Muscle layer of duodenum (tissue), 2 donors: ENCODE measurements around the gene PHPT1.
A peak's percentile ranks its signal among the peaks of the same experiment; 100 is the strongest.

Experiments
- H3K27ac ChIP-seq: one replicate; pipeline ENCODE4 v1.7.0; 2013; ENCODE audit warnings: mild to moderate bottlenecking, low read length
- H3K27me3 ChIP-seq: one replicate; pipeline ENCODE4 v1.7.0; 2013; ENCODE audit warnings: low read depth, mild to moderate bottlenecking, control low read depth, low read length
- H3K36me3 ChIP-seq, 2 donors: one replicate each; pipeline ENCODE4 v1.7.0; 2013; ENCODE audit warnings: low read length in 2 of 2, control low read depth in 1 of 2, mild to moderate bottlenecking in 1 of 2; ENCODE audit not compliant: insufficient read depth in 2 of 2, control insufficient read depth in 1 of 2
- H3K4me1 ChIP-seq, 2 donors: one replicate each; pipeline ENCODE4 v1.7.0; 2013; ENCODE audit warnings: low read length in 2 of 2, mild to moderate bottlenecking in 2 of 2, control low read depth in 1 of 2, moderate library complexity in 1 of 2; ENCODE audit not compliant: insufficient read depth in 2 of 2, control insufficient read depth in 1 of 2
- H3K4me3 ChIP-seq, 2 donors: one replicate each; pipeline ENCODE4 v1.7.0; 2013; ENCODE audit warnings: low read length in 2 of 2, low read depth in 1 of 2, mild to moderate bottlenecking in 1 of 2
- H3K9me3 ChIP-seq, 2 donors: one replicate each; pipeline ENCODE4 v1.7.0; 2013; ENCODE audit warnings: low read length in 2 of 2, control low read depth in 1 of 2, mild to moderate bottlenecking in 1 of 2; ENCODE audit not compliant: control insufficient read depth in 1 of 2
- donor health status: healthy.

PHPT1 gene

GRCh38 chr9:136854113-136854841 lies 5.1 kb downstream of the PHPT1 start:
- Histone ChIP-seq H3K9me3 (no peaks in the 10 kb centered on the region), H3K4me3 (no peak overlapping the region), H3K4me1 (peaks cover 6 to 22% of the 10 kb centered on the region in 2 donors), H3K36me3 (peaks cover 0 to 9% of the 10 kb centered on the region in 2 donors), H3K27ac (no peak overlapping the region), H3K27me3 (no peaks in the 10 kb centered on the region)

GRCh38 chr9:136854842-136855460 lies 5.7 kb downstream of the PHPT1 start:
- Histone ChIP-seq H3K36me3 (peaks cover 0 to 9% of the 10 kb centered on the region in 2 donors), H3K4me3 (no peak overlapping the region), H3K9me3 (no peaks in the 10 kb centered on the region), H3K27ac (no peak overlapping the region), H3K4me1 (peaks cover 6 to 21% of the 10 kb centered on the region in 2 donors), H3K27me3 (no peaks in the 10 kb centered on the region)

- no peak overlapping the region for H3K27ac ChIP-seq
- peaks cover 0 to 9% of the 10 kb centered on the region in 2 donors for H3K36me3 ChIP-seq
- peaks cover 0 to 15% of the 10 kb centered on the region in 2 donors for H3K4me1 ChIP-seq
- H3K9me3 ChIP-seq: no peaks in the 10 kb centered on the region
- no peaks in the 10 kb centered on the region for H3K27me3 ChIP-seq
- H3K4me3 ChIP-seq: no peak overlapping the region
These were observed 6.4 kb downstream of the PHPT1 start for GRCh38 chr9:136855461-136856078.

- H3K36me3 ChIP-seq: peaks cover 0 to 9% of the 10 kb centered on the region in 2 donors
- H3K27ac ChIP-seq: no peak overlapping the region
- peaks cover 0 to 10% of the 10 kb centered on the region in 2 donors for H3K4me1 ChIP-seq
These were observed 6.9 kb downstream of the PHPT1 start for GRCh38 chr9:136856079-136856476.

GRCh38 chr9:136856541-136857141 lies 7.4 kb downstream of the PHPT1 start:
- H3K36me3 ChIP-seq: peaks cover 0 to 10% of the 10 kb centered on the region in 2 donors
- no peak overlapping the region for H3K4me3 ChIP-seq
- H3K27me3 ChIP-seq: no peaks in the 10 kb centered on the region
- H3K4me1 ChIP-seq: peaks cover 0 to 8% of the 10 kb centered on the region in 2 donors
- H3K27ac ChIP-seq: no peak overlapping the region
- no peaks in the 10 kb centered on the region for H3K9me3 ChIP-seq

More at GRCh38 chr9:136856079-136856476, 6.9 kb downstream of the PHPT1 start:
- Histone ChIP-seq H3K4me3 (no peak overlapping the region), H3K27me3 (no peaks in the 10 kb centered on the region), H3K9me3 (no peaks in the 10 kb centered on the region)

GRCh38 chr9:136857166-136857565 lies 8.0 kb downstream of the PHPT1 start:
- peaks cover 0 to 15% of the 10 kb centered on the region in 2 donors for H3K36me3 ChIP-seq
- no peak overlapping the region for H3K27ac ChIP-seq
- H3K4me1 ChIP-seq: peaks cover 0 to 8% of the 10 kb centered on the region in 2 donors
- H3K27me3 ChIP-seq: no peaks in the 10 kb centered on the region
- H3K9me3 ChIP-seq: no peaks in the 10 kb centered on the region
- H3K4me3 ChIP-seq: no peak overlapping the region

GRCh38 chr9:136857581-136858412 lies 8.6 kb downstream of the PHPT1 start:
- H3K36me3 ChIP-seq: peaks cover 6 to 21% of the 10 kb centered on the region in 2 donors
- H3K9me3 ChIP-seq: no peaks in the 10 kb centered on the region
- no peak overlapping the region for H3K4me3 ChIP-seq
- H3K27ac ChIP-seq: peak overlapping the region; percentile 8
- H3K27me3 ChIP-seq: no peaks in the 10 kb centered on the region
- H3K4me1 ChIP-seq: peaks cover 0 to 8% of the 10 kb centered on the region in 2 donors

- Histone ChIP-seq H3K27me3 (no peaks in the 10 kb centered on the region), H3K4me3 (no peak overlapping the region), H3K4me1 (peaks cover 0 to 8% of the 10 kb centered on the region in 2 donors), H3K27ac (peak overlapping the region; percentile 8), H3K9me3 (no peaks in the 10 kb centered on the region), H3K36me3 (peaks cover 12 to 28% of the 10 kb centered on the region in 2 donors)
These were observed 9.2 kb downstream of the PHPT1 start for GRCh38 chr9:136858452-136858843.

- no peak overlapping the region for H3K4me3 ChIP-seq
- peaks cover 0 to 11% of the 10 kb centered on the region in 2 donors for H3K4me1 ChIP-seq
- H3K36me3 ChIP-seq: peaks cover 16 to 34% of the 10 kb centered on the region in 2 donors
- H3K9me3 ChIP-seq: no peaks in the 10 kb centered on the region
- no peaks in the 10 kb centered on the region for H3K27me3 ChIP-seq
- H3K27ac ChIP-seq: peak overlapping the region; percentile 45
These were observed 9.9 kb downstream of the PHPT1 start for GRCh38 chr9:136858844-136859757.

- H3K36me3 ChIP-seq: peaks cover 16 to 36% of the 10 kb centered on the region in 2 donors
- H3K27me3 ChIP-seq: no peaks in the 10 kb centered on the region
- H3K4me3 ChIP-seq: no peak overlapping the region
- no peak overlapping the region for H3K27ac ChIP-seq
- H3K9me3 ChIP-seq: no peaks in the 10 kb centered on the region
- peaks cover 8 to 22% of the 10 kb centered on the region in 2 donors for H3K4me1 ChIP-seq
These were observed 11.3 kb downstream of the PHPT1 start for GRCh38 chr9:136860529-136860928.
